Astrocyte (in vitro differentiated cells and primary cell): Measurements from ENCODE around the gene APMAP. TPM values are rescaled to one million over a fixed set of nuclear protein-coding genes. Genes with fewer than 3 reads are reported as not detected.

Experiments used
- DNase-seq: peaks from one replicate; pipeline ENCODE4 v3.0.0-alpha.2; 2010; ENCODE audit warnings: low read depth
- FAIRE-seq: peaks from 2 replicates; lab custom pipeline; 2011; peaks lifted over from hg19 to GRCh38; lab: Jason Lieb, UNC
- H2AFZ ChIP-seq: 2 replicates; pipeline ENCODE4 v1.6.0; 2012; ENCODE audit warnings: low read depth, low read length, inconsistent platforms
- H3K27ac ChIP-seq: 2 replicates; pipeline ENCODE4 v1.5.1; 2011; ENCODE audit warnings: low read depth, low read length, inconsistent platforms
- H3K27me3 ChIP-seq: 2 replicates; pipeline ENCODE4 v1.6.0; 2011; ENCODE audit warnings: low read length, inconsistent platforms; ENCODE audit not compliant: insufficient read depth
- H3K36me3 ChIP-seq: 2 replicates; pipeline ENCODE4 v1.5.1; 2011; ENCODE audit warnings: low read length, inconsistent platforms; ENCODE audit not compliant: insufficient read depth
- H3K4me1 ChIP-seq: 2 replicates; pipeline ENCODE4 v1.5.1; 2011; ENCODE audit warnings: low read length, inconsistent platforms; ENCODE audit not compliant: insufficient read depth
- H3K4me2 ChIP-seq: 2 replicates; pipeline ENCODE4 v1.6.0; 2012; ENCODE audit warnings: low read length, inconsistent platforms
- H3K4me3 ChIP-seq: 2 replicates; pipeline ENCODE4 v1.5.1; 2011; ENCODE audit warnings: low read depth, mild to moderate bottlenecking, low read length, inconsistent platforms; ENCODE audit not compliant: insufficient read depth
- H3K79me2 ChIP-seq: 2 replicates; pipeline ENCODE4 v1.6.0; 2012; ENCODE audit warnings: mild to moderate bottlenecking, low read length, inconsistent platforms; ENCODE audit not compliant: insufficient read depth
- H3K9ac ChIP-seq: 2 replicates; pipeline ENCODE4 v1.6.0; 2012; ENCODE audit warnings: mild to moderate bottlenecking, low read length, inconsistent platforms
- H3K9me3 ChIP-seq: 2 replicates; pipeline ENCODE4 v1.5.1; 2012; ENCODE audit warnings: low read depth, mild to moderate bottlenecking, low read length, inconsistent platforms; ENCODE audit not compliant: insufficient read depth
- H4K20me1 ChIP-seq: 2 replicates; pipeline ENCODE4 v1.6.0; 2012; ENCODE audit warnings: low read length, inconsistent platforms; ENCODE audit not compliant: insufficient read depth
- H3K27ac Mint-ChIP-seq: one replicate; pipeline ENCODE4 v1.8.0; 2021; ENCODE audit warnings: mild to moderate bottlenecking, mixed read lengths; ENCODE audit not compliant: unreplicated experiment
- H3K27me3 Mint-ChIP-seq: one replicate; pipeline ENCODE4 v1.8.0; 2021; ENCODE audit warnings: low read depth, mixed read lengths; ENCODE audit not compliant: unreplicated experiment
- H3K36me3 Mint-ChIP-seq: one replicate; pipeline ENCODE4 v1.8.0; 2021; ENCODE audit warnings: low read depth, mixed read lengths; ENCODE audit not compliant: unreplicated experiment
- H3K4me1 Mint-ChIP-seq: one replicate; pipeline ENCODE4 v1.8.0; 2021; ENCODE audit warnings: low read depth, mixed read lengths; ENCODE audit not compliant: unreplicated experiment
- H3K4me3 Mint-ChIP-seq: one replicate; pipeline ENCODE4 v1.8.0; 2021; ENCODE audit warnings: mild to moderate bottlenecking, moderate library complexity, mixed read lengths; ENCODE audit not compliant: unreplicated experiment
- H3K9me3 Mint-ChIP-seq: one replicate; pipeline ENCODE4 v1.8.0; 2021; ENCODE audit warnings: mild to moderate bottlenecking, mixed read lengths; ENCODE audit not compliant: unreplicated experiment
- CTCF ChIP-seq: IDR thresholded peaks from 2 replicates; pipeline ENCODE4 v1.5.1; 2011; ENCODE audit warnings: low read depth, mild to moderate bottlenecking, inconsistent platforms, low read length, moderate library complexity; ENCODE audit not compliant: insufficient read depth
- EZH2 ChIP-seq: IDR thresholded peaks from 2 replicates; pipeline ENCODE4 v1.6.1; 2012; ENCODE audit warnings: mild to moderate bottlenecking, low read length, inconsistent platforms; ENCODE audit not compliant: insufficient read depth
- total RNA-seq: library from RNA; stranded (reverse); gene quantifications from 2 replicates; pipeline ENCODE4 v1.2.1, GENCODE V29; 2021

Gene APMAP
- total RNA-seq, 1 donor from 2014 or later = 110 TPM

GRCh38 chr20:24987244-24987643, 5.3 kb downstream of the APMAP start:
- Mint-ChIP-seq H3K36me3 (peaks cover 7% of the 10 kb centered on the region), H3K27me3 (no peaks in the 10 kb centered on the region), H3K9me3 (no peaks in the 10 kb centered on the region), H3K4me1 (peaks cover 13% of the 10 kb centered on the region), H3K4me3 (no peak overlapping the region), H3K27ac (no peak overlapping the region)
- no peak overlapping the region for H2AFZ ChIP-seq
- H3K36me3 ChIP-seq = no peaks in the 10 kb centered on the region
- TF ChIP-seq EZH2 (no peak), CTCF (no peak)
- H4K20me1 ChIP-seq = peaks cover 74% of the 10 kb centered on the region
- H3K4me2 ChIP-seq = no peak overlapping the region
- H3K4me3 ChIP-seq = no peak overlapping the region
- H3K9ac ChIP-seq = no peak overlapping the region
- H3K4me1 ChIP-seq = peaks cover 7% of the 10 kb centered on the region
- FAIRE-seq = no peak
- H3K9me3 ChIP-seq = no peaks in the 10 kb centered on the region
- H3K27ac ChIP-seq = no peak overlapping the region
- H3K27me3 ChIP-seq = no peaks in the 10 kb centered on the region
- peaks cover 77% of the 10 kb centered on the region for H3K79me2 ChIP-seq
- no peak for DNase-seq

- no peak overlapping the region for H2AFZ ChIP-seq
- no peaks in the 10 kb centered on the region for H3K27me3 ChIP-seq
- Mint-ChIP-seq H3K27ac (no peak overlapping the region), H3K4me3 (no peak overlapping the region), H3K36me3 (peaks cover 8% of the 10 kb centered on the region), H3K9me3 (peaks cover under 1% of the 10 kb centered on the region), H3K4me1 (peaks cover 13% of the 10 kb centered on the region), H3K27me3 (no peaks in the 10 kb centered on the region)
- H4K20me1 ChIP-seq = peaks cover 72% of the 10 kb centered on the region
- H3K9me3 ChIP-seq = no peaks in the 10 kb centered on the region
- H3K79me2 ChIP-seq = peaks cover 70% of the 10 kb centered on the region
- no peak overlapping the region for H3K9ac ChIP-seq
- DNase-seq = no peak
- peaks cover 1% of the 10 kb centered on the region for H3K4me1 ChIP-seq
- no peak for FAIRE-seq
- no peak overlapping the region for H3K4me3 ChIP-seq
- no peaks in the 10 kb centered on the region for H3K36me3 ChIP-seq
- H3K4me2 ChIP-seq = no peak overlapping the region
- no peak for TF ChIP-seq EZH2
- TF ChIP-seq CTCF = no peak
- no peak overlapping the region for H3K27ac ChIP-seq
These were observed 6.0 kb downstream of the APMAP start for GRCh38 chr20:24986436-24987015.

GRCh38 chr20:24985802-24986201, 6.7 kb downstream of the APMAP start:
- Mint-ChIP-seq H3K4me1 (peaks cover 6% of the 10 kb centered on the region), H3K4me3 (no peak overlapping the region), H3K9me3 (peaks cover 4% of the 10 kb centered on the region), H3K36me3 (peaks cover 12% of the 10 kb centered on the region), H3K27me3 (no peaks in the 10 kb centered on the region), H3K27ac (no peak overlapping the region)
- no peak for TF ChIP-seq CTCF
- no peaks in the 10 kb centered on the region for H3K36me3 ChIP-seq
- H3K27ac ChIP-seq = no peak overlapping the region
- H3K27me3 ChIP-seq = no peaks in the 10 kb centered on the region
- no peak overlapping the region for H3K4me3 ChIP-seq
- no peaks in the 10 kb centered on the region for H3K9me3 ChIP-seq
- no peak overlapping the region for H2AFZ ChIP-seq
- H3K9ac ChIP-seq = no peak overlapping the region
- H3K4me1 ChIP-seq = no peaks in the 10 kb centered on the region
- peaks cover 66% of the 10 kb centered on the region for H4K20me1 ChIP-seq
- peaks cover 65% of the 10 kb centered on the region for H3K79me2 ChIP-seq
- FAIRE-seq = no peak
- no peak for DNase-seq
- H3K4me2 ChIP-seq = no peak overlapping the region
